ENCODE results near the gene ZFR. TPM values are rescaled to one million over a fixed set of nuclear protein-coding genes. Genes with fewer than 3 reads are reported as not detected.

Gene ZFR
- total RNA-seq, 1 donor from 2014 or later, result 60.7 TPM

Other genes with a start within 250 kb of the ZFR start
- gene MTMR12, start 131.8 kb downstream of the ZFR start, total RNA-seq, result 33.9 and 46.1 TPM in 2 replicates
- 206 and 228 TPM in 2 replicates for gene SUB1, start 140.8 kb upstream of the ZFR start, total RNA-seq

Measured in glomerular endothelial cell (primary cell).